Sigmoid colon (tissue), 3 donors: ENCODE data around the gene DAPK3.

Experiments
- POLR2A ChIP-seq, 2 donors: fragments of 450-650 bp; IDR thresholded peaks; one replicate each; pipeline ENCODE4 v1.6.1; 2016; ENCODE audit warnings: antibody characterized with exemption in 2 of 2, mild to moderate bottlenecking in 2 of 2, moderate library complexity in 2 of 2
- TF ChIP-seq, protein P1 (sequence below), 4 experiments: fragments of 450-650 bp in 3 of 4; fragments of 200-600 bp in 1 of 4; IDR thresholded peaks; one replicate each; pipeline ENCODE4 v1.5.1; 2016 to 2019; ENCODE audit warnings: antibody characterized with exemption in 4 of 4, mild to moderate bottlenecking in 3 of 4, moderate library complexity in 2 of 4

DNA sequence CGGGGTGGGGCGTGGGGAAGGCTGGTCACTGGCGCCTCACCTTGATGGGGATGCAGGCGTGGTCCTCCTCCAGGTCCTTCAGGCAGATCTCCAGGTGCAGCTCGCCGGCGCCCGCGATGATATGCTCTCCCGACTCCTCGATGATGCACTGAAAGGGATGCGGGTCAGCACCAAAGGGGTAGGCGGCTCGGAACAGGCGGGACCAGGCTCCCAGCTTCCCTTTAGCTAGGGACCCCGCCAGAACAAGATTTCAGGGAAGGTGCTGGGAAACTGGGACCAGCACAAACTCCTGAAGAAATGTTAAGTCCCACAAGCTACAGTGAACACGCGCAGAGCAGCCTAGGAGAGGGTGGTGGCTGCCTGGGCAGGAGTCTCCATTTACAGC, 8.4 kb upstream of the DAPK3 start:
- TF ChIP-seq, protein P1, sequence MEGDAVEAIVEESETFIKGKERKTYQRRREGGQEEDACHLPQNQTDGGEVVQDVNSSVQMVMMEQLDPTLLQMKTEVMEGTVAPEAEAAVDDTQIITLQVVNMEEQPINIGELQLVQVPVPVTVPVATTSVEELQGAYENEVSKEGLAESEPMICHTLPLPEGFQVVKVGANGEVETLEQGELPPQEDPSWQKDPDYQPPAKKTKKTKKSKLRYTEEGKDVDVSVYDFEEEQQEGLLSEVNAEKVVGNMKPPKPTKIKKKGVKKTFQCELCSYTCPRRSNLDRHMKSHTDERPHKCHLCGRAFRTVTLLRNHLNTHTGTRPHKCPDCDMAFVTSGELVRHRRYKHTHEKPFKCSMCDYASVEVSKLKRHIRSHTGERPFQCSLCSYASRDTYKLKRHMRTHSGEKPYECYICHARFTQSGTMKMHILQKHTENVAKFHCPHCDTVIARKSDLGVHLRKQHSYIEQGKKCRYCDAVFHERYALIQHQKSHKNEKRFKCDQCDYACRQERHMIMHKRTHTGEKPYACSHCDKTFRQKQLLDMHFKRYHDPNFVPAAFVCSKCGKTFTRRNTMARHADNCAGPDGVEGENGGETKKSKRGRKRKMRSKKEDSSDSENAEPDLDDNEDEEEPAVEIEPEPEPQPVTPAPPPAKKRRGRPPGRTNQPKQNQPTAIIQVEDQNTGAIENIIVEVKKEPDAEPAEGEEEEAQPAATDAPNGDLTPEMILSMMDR (IDR thresholded peaks at IDR 0.05) = no peak
- no peak for TF ChIP-seq POLR2A (IDR thresholded peaks at IDR 0.05)
